Right forelimb (tissue), 1 donor: ENCODE measurements around the gene SPRED1.

ENCODE experiments used
- DNase-seq: peaks from one replicate; pipeline ENCODE4 v3.0.0-alpha.2; 2018

Gene SPRED1

DNA sequence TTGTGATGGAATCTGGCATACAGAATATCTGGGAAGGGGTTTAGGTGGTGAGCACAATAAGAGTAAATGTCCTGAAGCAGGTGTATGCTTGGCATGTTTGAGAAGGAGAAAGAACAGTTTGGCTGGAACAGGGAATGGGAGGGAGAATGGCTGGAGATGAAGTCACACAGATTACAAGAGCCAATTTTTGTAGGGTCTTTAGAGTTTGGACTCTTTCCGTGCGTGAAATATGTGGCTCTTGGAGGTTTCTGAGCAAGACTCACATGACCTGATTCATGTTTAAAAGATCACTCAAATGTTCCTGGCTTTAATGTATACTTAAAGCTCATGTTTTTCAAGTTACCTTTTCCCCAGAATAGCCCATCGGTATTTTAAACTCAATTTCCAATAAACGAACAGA is 32.8 kb downstream of the SPRED1 start:
- DNase-seq, result no peak

DNA sequence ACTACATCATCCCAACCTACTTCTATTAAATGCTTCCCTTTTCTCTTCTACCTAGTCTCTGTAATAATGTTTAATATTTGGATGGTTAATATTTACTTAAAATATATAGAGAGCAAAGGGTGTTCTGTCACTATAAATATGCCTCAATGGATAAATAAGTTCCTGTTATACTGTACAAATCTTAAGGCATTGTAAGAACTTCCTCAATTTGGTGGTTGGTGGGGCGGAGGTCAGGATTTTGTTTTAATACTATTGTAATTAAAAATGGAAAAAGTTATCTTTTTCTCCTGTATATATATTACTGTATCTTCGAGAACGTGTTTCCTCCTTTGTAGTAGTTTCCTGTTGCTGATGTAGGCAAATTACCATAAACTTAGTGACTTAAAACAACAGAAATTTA is 41.5 kb downstream of the SPRED1 start:
- no peak for DNase-seq

DNA sequence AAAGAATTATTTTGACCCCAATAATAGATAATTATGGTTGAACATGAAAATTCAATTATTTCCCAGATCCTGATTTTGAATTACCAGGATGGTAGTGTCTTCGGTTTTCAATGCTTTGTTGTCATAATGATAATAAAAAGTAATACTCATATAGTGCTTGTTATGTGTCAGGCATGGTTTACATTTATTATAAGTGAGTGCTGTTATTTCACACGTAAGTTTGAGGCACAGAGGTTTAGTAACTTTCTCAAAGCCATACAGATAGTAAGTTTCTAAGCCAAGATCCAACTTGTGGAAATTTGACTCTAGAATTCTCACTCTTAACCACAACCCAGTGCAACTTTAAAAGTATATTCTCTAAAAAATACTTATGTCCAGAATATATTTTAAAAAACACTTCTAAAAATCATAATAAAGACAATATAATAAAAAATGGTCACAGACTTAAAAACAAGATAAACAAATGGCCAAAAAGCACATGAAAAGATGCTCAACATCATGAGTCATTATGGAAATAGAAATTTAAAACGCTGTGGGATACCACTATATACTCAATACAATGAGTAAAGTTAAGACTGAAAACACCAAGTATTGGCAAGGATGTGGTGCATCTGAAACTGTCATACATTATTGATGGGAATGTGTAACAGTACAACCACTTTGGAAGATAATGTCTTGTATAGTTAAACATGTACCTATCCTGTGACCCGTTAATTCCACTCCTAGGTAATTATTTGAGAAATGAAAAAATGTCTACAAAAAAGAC is 45.2 kb downstream of the SPRED1 start:
- DNase-seq, result no peak

GRCh38 chr15:38299216-38299615 is 46.6 kb downstream of the SPRED1 start:
- no peak for DNase-seq

- no peak for DNase-seq
Observed at GRCh38 chr15:38300395-38300794, 47.8 kb downstream of the SPRED1 start.

GRCh38 chr15:38304481-38304880 is 51.8 kb downstream of the SPRED1 start:
- DNase-seq, result no peak

- no peak for DNase-seq
Observed at GRCh38 chr15:38307251-38307650, 54.6 kb downstream of the SPRED1 start.

DNA sequence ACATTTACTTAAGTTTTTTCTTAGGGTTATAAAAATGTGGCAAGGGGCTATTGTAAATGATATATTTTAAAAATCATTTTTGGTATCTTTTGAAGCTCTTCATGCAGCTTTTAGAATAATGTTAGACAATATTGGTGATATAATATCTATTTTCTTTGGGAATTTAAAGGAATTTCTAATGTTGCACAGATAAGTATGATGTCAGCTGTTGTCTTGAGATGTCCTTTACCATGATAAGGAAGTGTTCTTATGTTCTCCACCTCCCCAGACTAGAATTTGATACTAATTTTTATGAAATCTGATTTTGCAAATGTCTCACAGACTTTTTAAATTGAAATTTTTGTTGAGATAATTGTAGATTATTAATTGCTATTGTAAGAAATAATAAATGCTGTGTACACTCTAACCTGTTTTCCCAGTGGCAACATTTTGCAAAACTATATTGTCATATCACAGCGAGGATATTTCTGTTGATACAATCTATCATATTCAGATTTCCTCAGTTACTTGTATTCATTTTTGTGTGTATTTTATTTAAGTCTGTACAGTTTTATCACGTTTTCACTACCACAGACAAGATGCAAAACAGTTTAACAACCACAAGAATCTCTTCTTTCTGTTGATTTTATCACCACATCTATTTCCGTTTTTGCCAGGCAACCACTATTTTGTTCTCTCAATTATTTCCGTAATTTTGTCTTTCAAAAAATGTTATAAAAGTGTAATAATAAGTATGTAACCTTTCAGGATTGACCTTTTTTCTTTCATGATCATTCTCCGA is 55.4 kb downstream of the SPRED1 start:
- DNase-seq, result no peak

GRCh38 chr15:38308797-38309196 is 56.2 kb downstream of the SPRED1 start:
- DNase-seq, result no peak

DNA sequence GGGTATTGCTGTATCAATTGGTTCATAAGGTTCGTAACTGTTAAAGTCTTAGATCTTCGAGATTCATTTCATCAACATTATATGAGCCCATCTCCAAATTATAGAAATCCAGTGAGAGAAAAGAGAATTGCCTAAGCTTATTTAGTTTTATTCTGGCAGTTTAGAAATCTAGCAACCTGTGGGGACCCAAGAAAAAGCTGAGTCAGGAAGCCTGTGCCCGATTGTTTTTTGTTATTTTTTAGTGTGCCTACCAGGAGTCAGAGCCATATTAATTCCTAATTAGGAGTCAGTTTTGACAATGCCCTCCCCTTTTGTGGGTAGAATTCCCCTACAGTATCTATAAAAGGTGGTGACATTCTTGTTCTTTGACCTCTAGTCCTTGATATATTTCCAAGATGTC is 59.6 kb downstream of the SPRED1 start:
- DNase-seq, result no peak

DNA sequence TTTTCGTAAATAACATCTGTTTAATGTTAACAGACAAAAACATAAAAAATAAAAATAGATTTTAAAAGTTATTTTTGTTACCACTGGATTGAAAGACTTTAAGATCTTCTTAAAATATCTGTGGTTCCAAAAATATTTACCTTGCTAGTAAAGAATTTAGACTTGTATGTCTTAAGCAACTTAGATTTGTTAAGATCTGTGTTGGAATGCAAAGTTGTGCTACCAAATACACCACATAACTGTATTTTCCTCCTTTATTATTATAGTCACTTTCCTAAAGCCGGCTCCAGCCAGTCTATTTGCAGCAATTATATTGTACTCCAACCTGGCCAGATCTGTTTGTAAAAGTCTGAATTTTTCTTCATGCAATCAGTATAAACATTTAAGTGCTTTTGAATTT is 63.7 kb downstream of the SPRED1 start:
- DNase-seq, result no peak

DNA sequence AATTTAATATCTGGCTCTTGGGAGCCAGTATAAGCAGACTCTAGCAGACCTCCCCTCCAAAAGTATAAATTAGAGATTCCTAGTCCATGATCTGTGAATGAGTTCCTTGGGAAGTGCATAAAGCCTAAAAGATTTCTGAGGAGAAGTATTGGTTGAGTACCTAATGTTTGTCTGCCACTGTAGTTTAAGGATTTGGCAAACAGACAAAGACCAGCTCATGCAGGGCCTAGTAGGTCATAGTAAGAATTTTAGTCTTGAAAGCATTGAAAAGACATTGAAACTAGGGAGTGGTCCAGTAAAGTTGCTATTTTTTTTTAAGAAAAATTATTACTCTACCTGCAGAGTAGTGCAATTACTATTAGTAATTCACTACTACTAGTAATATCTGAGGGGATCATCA is 67.5 kb downstream of the SPRED1 start:
- no peak for DNase-seq

DNA sequence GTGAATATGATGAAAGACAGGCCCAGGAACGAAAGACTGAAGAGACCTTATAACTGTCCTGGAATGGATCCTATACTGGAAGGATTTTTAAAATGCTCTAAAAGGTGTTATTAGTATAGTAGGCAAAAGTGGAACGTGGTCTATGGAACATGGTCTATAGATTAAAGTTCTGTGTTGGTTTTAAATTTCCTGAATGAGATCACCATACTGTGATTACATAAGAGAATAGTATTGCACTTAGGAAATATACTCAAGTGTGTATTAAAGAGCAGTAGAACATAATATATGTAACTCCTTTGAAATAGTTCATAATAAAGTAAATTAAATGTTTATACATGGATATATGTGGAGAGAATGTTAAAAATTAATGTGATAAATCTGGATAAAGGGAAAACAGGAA is 68.2 kb downstream of the SPRED1 start:
- no peak for DNase-seq

DNA sequence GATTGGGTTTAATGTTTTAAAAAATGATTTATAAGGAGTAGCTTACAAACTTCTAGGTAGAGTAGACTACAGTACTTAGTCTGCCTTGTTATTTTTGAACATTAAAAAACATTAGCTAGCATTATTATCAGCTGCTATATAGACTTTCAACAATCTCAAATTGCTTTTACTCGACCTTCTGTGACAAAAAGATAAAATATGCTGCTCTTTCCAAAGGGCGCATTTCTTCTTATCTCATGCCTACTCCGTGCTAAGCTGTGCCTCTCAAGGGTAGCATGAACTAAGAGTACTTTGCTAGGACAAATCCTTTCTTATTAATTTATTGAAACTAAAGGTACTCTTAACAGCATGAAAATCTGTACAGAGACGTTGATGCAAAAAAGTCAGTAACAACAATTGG is 71.3 kb downstream of the SPRED1 start:
- DNase-seq, result no peak

GRCh38 chr15:38324939-38325647 is 72.5 kb downstream of the SPRED1 start:
- no peak for DNase-seq

- DNase-seq, result no peak
Observed at GRCh38 chr15:38325648-38325990, 73.0 kb downstream of the SPRED1 start.

DNA sequence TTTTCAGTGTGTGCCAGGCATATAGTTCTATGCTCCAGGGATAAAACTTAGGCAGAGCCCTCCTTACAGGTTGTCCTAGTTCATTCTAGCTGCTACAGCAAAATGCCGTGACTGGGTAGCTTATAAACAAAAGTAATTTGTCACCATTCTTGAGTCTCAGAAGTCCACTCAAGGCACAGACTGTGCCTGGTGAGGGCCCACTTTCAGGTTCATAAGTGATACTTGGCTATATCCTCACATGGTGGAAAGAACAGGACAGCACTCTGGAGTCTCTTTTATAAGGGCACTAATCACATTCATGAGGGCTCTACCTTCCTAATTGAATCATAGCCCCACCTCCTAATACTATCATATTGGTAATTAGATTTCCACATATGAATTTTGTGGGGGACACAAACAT is 80.1 kb downstream of the SPRED1 start:
- DNase-seq, result no peak

GRCh38 chr15:38335116-38335515 is 82.5 kb downstream of the SPRED1 start:
- DNase-seq, result no peak

- no peak for DNase-seq
Observed at GRCh38 chr15:38344351-38344750, 91.7 kb downstream of the SPRED1 start.

GRCh38 chr15:38349251-38349650 is 96.6 kb downstream of the SPRED1 start:
- no peak for DNase-seq

DNA sequence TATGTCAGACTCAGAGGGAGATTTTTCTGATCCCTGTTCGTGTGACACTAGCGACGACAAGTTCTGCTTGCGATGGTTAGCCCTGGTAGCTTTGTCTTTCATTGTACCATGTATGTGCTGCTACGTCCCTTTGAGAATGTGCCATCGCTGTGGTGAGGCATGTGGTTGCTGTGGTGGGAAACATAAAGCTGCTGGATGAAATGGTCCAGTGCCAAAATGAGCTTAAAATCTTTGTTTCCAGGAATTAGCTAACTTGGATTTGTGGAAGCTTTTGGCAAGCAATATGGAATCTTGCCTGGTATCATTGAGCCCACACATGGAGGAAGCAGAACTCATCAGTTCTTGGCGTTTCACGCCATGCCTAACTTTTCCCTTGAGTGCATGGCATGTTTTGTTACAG is 98.8 kb downstream of the SPRED1 start:
- DNase-seq, result no peak

- DNase-seq, result peak; percentile 74
Observed at GRCh38 chr15:38354315-38354929, 101.8 kb downstream of the SPRED1 start.

- no peak for DNase-seq
Observed at GRCh38 chr15:38362355-38362754, 109.7 kb downstream of the SPRED1 start.

GRCh38 chr15:38367476-38367875 is 114.8 kb downstream of the SPRED1 start:
- DNase-seq, result no peak
